GM21447 (cell line): ENCODE data around the gene SLC38A1.

ENCODE experiments used
- ATAC-seq: cut with Tn5 transposase; IDR thresholded peaks from one replicate; pipeline ENCODE4 v1.9.1; 2021; ENCODE audit not compliant: unreplicated experiment

Gene SLC38A1

GRCh38 chr12:46234000-46234399 lies 34.8 kb downstream of the SLC38A1 start:
- ATAC-seq, result no peak

GRCh38 chr12:46233423-46233822 lies 35.4 kb downstream of the SLC38A1 start:
- no peak for ATAC-seq

GRCh38 chr12:46230983-46231382 lies 37.9 kb downstream of the SLC38A1 start:
- ATAC-seq, result no peak

DNA sequence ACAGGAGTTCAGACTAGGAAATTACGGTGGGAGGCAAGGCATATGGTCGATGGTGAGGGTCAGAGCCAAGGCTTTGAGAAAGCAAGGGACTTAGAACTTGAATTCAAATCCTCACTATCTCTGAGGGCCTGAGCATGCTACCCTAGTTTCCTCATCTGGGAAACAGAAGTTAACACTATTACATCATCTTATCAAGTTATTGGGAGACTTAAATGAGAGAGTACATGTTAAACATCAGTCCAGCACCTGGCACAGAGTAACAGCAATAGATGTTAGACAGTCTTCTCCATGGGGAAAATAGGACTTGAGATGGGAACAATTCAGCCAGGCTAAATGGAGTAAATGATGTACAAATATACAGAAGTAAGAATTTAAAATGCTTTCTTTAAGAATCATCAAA lies 38.5 kb downstream of the SLC38A1 start:
- ATAC-seq, result no peak

DNA sequence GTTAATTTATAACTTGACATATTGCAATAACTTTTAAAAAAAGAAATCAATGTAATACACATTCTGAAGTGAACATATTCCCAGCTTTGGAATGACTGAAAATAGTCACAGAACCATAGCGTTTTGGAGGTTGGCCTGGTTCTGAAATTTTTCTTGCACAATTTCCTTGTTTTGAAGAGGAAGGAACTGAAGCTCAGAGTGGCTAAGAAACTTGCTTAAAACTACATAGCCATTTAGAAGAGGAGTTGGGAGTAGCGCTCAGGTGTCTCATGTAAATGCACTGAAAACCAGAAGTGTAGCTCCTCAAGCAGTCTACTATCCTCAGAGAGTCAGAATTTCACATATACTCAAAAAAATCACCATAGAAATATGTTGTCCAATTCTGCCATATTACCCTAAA lies 41.2 kb downstream of the SLC38A1 start:
- no peak for ATAC-seq

DNA sequence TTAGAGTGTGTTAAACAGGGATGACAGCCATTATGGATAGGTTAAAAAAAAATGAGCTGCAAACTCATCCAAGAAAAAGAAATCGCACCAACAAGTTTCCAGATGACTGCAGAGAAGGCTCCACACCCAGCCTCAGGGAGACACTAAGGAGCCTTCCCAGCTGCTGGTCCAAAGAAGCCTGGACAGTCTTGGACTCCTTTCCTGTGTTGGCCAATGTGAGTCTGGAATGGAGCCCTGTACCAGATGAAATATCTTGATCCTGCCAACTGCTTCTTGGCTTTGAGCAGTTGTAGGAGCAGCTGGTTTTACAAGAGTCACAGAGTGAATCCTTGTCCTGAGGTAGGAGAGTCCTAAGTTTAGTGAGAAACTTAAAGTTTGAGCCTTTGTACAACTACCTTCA lies 44.5 kb downstream of the SLC38A1 start:
- ATAC-seq, result no peak

DNA sequence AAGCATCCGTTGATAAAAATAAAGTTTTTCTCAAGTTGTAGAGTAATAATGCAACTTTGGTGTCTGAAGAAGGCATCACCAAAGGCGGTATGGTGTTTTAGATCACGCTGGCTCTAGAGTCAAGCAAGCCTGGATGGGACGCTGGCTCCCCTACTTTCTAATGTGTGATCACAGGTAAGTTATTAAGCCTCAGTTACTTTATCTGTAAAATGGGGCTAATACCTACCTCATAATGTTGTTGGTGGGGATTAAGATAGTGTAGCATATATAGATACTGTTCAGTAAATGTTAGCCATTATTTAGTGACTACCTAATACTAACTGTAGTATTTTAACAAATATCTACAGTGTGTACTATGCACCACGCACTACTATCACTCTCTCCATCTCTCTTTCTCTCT lies 45.8 kb downstream of the SLC38A1 start:
- ATAC-seq, result no peak

DNA sequence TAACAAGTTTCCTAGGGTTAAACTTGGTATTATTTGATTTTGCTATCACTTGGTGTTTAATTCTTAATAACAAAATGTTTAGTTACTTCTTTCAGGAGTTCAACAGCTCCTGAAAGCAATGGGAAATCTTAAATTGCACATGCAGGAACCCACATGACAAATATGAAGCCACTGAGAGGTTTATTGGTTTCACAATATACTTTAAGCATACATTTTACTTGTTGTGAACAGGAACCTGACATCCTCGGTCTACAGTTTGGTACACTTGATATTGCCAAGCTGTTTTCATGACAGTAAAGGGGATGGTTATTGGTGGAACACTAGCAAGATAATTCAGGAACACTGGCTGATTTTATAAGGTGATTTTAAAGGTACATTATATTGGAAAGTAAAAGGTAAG lies 46.2 kb downstream of the SLC38A1 start:
- ATAC-seq, result no peak

GRCh38 chr12:46221255-46222128 lies 47.4 kb downstream of the SLC38A1 start:
- ATAC-seq, result no peak

DNA sequence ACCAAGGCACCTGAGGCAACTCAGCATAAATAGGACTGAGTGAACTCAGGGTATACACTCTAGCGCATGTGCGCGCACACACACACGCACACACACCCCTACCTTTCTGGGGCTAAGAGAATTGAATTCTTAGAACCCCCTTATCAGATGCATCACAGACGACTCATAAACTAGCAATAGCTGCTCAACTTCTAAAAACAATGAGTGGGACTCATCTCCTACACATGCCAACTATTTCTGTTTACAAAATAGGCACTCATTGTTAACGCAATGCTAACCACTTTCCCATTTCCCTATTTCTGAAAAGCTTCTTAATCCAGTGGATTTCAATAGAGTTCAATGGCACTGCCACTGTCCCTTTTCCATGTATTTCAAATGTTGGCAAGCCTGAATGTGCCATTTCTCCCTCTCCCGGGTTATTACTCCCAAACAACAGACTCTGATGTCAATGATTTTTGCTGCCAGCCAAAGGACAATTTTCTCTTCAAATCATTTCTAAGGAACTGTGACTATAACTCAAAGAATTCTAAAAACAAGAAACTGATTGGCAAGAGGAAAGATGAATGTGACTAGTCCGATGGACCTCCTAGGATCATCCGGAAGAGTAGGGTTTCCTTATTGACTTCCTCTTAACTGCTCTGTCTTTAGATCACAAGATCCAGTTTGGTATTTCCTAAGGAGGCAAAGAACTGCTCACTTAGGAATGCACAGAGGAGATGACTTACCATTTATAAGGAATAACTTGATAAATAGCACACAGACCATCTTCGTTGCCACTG lies 48.8 kb downstream of the SLC38A1 start:
- ATAC-seq, result no peak

DNA sequence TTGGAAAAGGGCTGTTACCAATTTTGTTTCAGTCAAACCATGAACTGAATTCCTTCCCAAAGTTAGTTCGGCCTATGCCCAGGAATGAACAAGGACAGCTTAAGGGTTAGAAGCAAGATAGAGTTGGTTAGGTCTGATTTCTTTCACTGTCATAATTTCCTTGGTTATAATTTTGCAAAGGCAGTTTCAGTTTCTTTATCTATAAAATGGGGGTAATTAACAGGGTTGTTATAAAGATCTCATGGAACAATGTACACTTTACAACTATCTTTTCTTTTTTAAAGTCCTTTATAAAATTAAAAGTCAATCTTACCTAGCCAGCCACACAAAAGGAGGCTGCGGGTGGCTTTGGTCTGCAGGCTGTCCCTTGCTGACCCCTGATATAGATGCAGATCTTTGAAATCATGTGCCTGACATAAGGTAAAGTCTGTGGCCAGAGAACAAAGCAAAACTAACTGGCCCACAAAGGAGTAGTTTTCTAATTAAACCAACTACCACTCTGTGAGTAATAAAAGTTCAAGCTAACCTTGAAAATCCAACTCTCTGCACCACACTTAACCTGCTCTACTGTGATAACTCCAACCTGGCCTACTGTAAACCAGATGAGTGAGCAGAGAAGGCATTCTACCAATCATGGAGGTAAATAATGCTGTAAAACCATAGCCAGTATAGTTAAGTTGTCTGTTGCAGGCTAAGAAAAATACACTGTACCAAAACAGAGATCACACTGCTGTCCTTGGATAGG lies 49.5 kb downstream of the SLC38A1 start:
- ATAC-seq, result no peak

- ATAC-seq, result no peak
Observed at GRCh38 chr12:46218322-46219095, 50.3 kb downstream of the SLC38A1 start.

- peak; percentile 63 for ATAC-seq
Observed at GRCh38 chr12:46217541-46218321, 51.1 kb downstream of the SLC38A1 start.

- ATAC-seq, result peak; percentile 59
Observed at GRCh38 chr12:46214668-46215436, 54.0 kb downstream of the SLC38A1 start.

DNA sequence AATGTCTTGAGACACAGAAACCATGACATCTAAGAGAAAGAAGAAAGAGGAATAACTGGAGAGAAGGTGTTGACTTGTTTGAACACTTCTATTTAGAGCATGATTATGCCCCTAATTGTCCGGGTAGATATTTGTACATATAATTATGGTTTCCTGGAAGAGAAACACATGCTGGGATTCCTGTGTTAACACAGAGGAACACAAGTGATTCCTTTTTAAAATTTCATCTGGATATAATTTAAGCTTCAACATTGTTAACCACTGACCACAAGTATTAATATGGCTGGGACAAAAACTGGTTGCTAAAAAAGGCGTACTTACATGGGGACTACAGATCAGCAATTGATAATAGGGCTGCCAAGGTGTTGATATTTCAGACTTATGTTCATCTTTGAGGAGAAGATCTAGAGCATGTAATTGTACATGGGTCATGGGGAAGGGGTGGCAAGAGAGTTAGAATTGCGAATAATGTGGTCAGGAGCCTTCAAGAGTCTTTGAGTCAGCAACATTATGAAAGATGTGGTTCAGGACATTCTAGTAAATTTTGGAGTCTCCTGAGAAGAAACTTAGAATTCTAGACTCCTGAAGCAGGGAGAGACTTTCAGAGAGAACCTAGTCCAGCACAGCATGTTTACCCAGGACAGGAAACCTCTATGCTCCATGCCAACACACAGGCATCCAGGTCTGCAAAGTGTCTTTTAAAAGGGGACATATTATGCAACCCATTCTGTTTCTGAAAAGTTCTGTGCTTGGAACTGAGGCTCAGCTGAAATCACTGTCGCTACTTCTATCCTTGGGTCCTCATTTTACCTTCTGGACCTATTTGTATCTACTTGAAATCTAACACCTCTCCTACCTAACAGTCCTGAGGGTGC lies 56.5 kb downstream of the SLC38A1 start:
- ATAC-seq, result no peak

- no peak for ATAC-seq
Observed at GRCh38 chr12:46210873-46211439, 57.9 kb downstream of the SLC38A1 start.

DNA sequence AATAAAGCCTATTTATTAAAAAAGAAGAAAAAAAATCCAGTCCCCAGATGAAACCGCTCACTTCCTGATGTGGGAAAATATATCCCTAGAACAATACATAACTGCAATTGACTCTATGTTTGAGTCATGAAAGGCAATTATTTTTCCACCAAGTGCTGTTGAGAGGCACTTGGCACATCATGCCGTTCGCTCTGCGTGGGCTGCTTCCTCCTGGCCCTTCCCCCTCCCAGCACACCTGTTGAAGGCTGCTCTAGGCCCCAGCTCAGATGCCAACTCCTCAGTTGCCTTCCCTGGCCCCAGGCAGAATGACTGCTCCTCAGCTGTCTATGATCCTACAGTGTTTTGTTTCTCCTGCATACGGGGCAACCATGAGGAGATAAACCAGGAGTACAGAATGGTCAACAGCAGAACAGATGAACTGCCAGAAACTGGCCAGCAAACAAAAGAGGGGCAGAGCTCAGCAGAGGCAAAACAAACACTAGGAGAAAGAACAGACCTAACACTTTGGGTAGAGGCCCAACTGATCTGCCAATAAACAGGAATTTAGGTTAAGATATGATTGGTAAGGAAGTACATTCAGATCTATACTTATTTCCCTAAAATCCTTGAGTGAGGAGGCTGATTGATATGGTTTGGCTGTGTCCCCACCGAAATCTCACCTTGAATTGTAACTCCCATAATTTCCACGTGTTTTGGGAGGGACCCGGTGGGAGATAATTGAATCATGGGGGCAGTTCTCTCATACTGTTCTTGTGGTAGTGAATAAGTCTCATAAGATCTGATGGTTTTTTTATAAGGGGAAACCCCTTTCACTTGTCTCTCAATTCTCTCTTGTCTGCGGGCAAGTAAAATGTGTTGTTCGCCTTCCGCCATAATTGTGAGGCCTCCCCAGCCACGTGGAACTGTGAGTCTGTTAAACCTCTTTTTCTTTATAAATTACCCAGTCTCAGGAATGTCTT lies 58.6 kb downstream of the SLC38A1 start:
- ATAC-seq, result peak; percentile 63
